Pulmonary artery endothelial cell (primary cell): ENCODE measurements around the gene CLDN5. TPM values are rescaled to one million over a fixed set of nuclear protein-coding genes. Genes with fewer than 3 reads are reported as not detected.

Experiments used
- DNase-seq: peaks from one replicate; pipeline ENCODE4 v3.0.0-alpha.2; 2011; ENCODE audit warnings: low read depth, low spot score
- total RNA-seq: library from RNA; depleted of rRNA; stranded (reverse); fragments of >200 nt; gene quantifications from 2 replicates; pipeline ENCODE4 v1.2.3, GENCODE V29; 2014

Gene CLDN5
- total RNA-seq, 1 donor from 2014 or later: 491 TPM

- no peak for DNase-seq
Measured at GRCh38 chr22:19522881-19523239, 1.4 kb downstream of the CLDN5 start.

- no peak for DNase-seq
Measured at GRCh38 chr22:19522190-19522880, 1.9 kb downstream of the CLDN5 start.

- DNase-seq: no peak
Measured at GRCh38 chr22:19520566-19521305, 3.5 kb downstream of the CLDN5 start.

GRCh38 chr22:19520007-19520406, 4.2 kb downstream of the CLDN5 start:
- DNase-seq: no peak

GRCh38 chr22:19519041-19519926, 4.9 kb downstream of the CLDN5 start:
- DNase-seq: no peak

- no peak for DNase-seq
Measured at GRCh38 chr22:19518635-19519034, 5.6 kb downstream of the CLDN5 start.

- DNase-seq: no peak
Measured at GRCh38 chr22:19517919-19518611, 6.1 kb downstream of the CLDN5 start.

GRCh38 chr22:19517171-19517500, 7.1 kb downstream of the CLDN5 start:
- no peak for DNase-seq

GRCh38 chr22:19516378-19517170, 7.6 kb downstream of the CLDN5 start:
- DNase-seq: no peak

- no peak for DNase-seq
Measured at GRCh38 chr22:19515654-19516377, 8.4 kb downstream of the CLDN5 start.

- DNase-seq: no peak
Measured at GRCh38 chr22:19514831-19515565, 9.2 kb downstream of the CLDN5 start.

- DNase-seq: no peak
Measured at GRCh38 chr22:19513823-19514222, 10.4 kb downstream of the CLDN5 start.

GRCh38 chr22:19510919-19511341, 13.3 kb downstream of the CLDN5 start:
- DNase-seq: no peak

GRCh38 chr22:19509923-19510322, 14.3 kb downstream of the CLDN5 start:
- no peak for DNase-seq

- no peak for DNase-seq
Measured at GRCh38 chr22:19509191-19509590, 15.0 kb downstream of the CLDN5 start.

GRCh38 chr22:19508024-19508776, 16.0 kb downstream of the CLDN5 start:
- no peak for DNase-seq

GRCh38 chr22:19507534-19507861, 16.7 kb downstream of the CLDN5 start:
- no peak for DNase-seq

GRCh38 chr22:19506212-19506611, 18.0 kb downstream of the CLDN5 start:
- DNase-seq: no peak

GRCh38 chr22:19505735-19506126, 18.5 kb downstream of the CLDN5 start:
- DNase-seq: no peak
